ENCODE results near the gene NAT8L.

NAT8L gene

GRCh38 chr4:2062808-2063524, 3.8 kb downstream of the NAT8L start:
- in situ Hi-C loops (cut with MboI; ENCODE audit: low sequenced_read_pairs) = no loop called here

DNA sequence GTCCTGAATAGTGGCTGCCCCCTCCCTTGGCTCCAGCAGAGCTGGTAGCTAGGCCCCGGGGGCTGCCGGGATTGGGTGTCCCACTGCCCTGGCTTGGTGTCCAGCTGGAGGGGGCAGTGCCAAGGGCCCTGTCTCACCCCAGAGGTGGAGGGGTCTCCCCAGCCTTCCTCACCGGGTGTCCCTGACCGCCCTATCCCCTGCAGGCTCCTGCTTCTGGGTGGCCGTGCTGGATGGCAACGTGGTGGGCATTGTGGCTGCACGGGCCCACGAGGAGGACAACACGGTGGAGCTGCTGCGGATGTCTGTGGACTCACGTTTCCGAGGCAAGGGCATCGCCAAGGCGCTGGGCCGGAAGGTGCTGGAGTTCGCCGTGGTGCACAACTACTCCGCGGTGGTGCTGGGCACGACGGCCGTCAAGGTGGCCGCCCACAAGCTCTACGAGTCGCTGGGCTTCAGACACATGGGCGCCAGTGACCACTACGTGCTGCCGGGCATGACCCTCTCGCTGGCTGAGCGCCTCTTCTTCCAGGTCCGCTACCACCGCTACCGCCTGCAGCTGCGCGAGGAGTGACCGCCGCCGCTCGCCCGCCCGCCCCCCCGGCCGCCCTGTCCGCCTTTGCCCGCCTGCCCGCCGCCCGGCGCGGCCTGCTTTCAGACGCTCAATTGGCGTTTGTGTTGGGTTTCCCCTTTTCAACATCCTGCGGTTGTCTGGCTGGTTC, 4.6 kb downstream of the NAT8L start:
- in situ Hi-C loops (cut with MboI; ENCODE audit: low sequenced_read_pairs) = no loop called here

DNA sequence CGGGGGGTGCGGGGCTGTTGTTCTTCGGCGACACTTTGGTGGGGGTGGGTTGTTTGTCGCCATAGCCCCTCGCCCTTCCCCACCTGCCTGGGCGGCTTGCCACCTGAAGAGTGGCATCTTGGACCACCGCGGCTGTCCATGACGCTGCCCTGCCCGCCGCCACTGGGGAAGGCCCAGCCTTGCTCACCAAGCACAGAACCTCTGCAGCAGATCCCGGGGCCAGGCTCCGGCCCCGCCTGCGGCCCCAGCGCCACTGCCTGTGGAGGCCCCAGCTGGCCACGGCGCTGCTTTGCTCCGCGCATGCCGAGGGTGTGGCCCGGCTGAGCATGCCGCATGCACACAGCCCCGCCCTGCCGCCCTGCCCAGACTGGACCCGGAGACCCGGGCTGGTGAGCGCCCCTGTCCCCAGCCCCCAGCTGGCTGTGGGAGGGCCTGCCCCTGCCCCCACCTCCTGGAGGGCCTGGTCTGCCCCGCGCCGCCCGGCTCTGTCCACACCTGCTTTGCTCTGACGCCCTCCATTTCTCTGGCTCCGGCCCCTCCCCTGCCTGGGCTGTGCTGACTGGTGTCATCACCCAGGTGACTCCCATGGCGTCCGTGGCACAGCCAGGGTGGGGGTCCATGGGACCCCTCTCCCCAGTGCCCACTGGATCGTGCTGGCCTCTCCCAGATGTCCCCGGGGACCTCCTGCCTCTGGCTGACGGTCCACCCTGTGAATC, 5.3 kb downstream of the NAT8L start:
- in situ Hi-C loops (cut with MboI; ENCODE audit: low sequenced_read_pairs) = no loop called here

DNA sequence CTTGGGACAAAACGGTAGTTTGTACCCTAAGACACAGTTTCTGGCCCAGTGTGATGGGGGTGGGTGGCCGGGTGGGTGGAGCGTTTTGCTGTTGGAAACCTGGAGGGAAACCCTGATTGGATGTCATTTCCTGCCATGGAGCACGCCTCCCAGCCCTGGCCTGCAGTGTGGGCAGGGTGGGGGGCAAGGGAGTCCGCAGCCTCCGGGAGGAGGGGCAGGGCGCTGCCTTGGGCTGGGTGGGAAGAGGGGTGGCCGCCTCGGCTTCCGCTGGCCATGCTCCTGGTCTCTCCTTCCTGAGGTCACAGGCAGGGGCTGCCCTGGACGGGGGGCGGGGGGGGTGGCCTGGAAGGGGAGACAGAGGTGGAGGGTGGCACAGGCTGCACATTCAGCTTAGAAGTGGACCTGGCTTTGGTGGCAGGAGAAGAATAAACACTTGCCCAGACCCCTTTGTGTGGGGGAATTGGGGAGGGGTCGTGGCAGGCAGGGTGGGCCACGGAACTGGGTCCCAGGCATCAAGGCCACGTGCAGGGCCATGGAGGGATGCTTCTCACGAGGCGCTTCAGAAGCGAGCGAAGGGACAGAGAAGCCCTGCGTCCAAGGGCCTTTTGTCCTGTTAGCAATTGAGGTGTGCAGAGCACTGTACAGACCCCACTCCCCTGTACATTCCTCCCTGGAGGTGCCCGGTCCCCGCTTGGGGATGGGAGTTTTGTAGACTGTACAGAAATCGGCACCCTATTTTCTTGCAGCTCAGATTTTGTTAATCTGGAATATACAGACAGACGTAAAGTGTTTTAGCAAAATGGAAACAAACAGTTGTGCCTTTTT, 6.2 kb downstream of the NAT8L start:
- in situ Hi-C loops (cut with MboI; ENCODE audit: low sequenced_read_pairs) = no loop called here

- in situ Hi-C loops (cut with MboI; ENCODE audit: low sequenced_read_pairs) = no loop called here
These were observed 7.0 kb downstream of the NAT8L start for GRCh38 chr4:2066011-2066551.

- in situ Hi-C loops (cut with MboI; ENCODE audit: low sequenced_read_pairs) = no loop called here
These were observed 7.7 kb downstream of the NAT8L start for GRCh38 chr4:2066571-2067445.

- in situ Hi-C loops (cut with MboI; ENCODE audit: low sequenced_read_pairs) = no loop called here
These were observed 8.5 kb downstream of the NAT8L start for GRCh38 chr4:2067446-2068197.

- in situ Hi-C loops (cut with MboI; ENCODE audit: low sequenced_read_pairs) = no loop called here
These were observed 9.0 kb downstream of the NAT8L start for GRCh38 chr4:2068198-2068470.

DNA sequence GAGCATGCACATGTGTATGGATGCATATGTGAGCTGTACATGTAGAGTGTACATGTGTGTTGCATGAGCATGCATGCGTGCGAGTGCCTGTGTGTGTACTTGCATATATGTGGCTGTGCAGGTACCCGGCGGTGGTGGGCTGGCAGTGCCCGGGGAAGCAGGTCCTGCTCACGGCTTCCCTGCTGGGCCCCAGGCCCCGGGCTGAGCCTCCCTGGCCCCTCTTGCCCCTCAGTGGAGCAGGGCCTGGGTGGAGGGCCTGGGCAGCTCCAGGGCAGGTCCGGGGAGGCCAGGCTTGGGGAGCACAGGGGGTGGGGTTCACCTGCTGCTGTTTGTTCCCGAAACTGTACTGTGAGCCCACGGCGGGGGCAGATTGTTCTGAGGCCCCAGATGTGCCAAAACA, 9.4 kb downstream of the NAT8L start:
- in situ Hi-C loops (cut with MboI; ENCODE audit: low sequenced_read_pairs) = no loop called here

GRCh38 chr4:2069161-2069971, 10.2 kb downstream of the NAT8L start:
- in situ Hi-C loops (cut with MboI; ENCODE audit: low sequenced_read_pairs) = no loop called here

GRCh38 chr4:2069986-2070385, 10.9 kb downstream of the NAT8L start:
- in situ Hi-C loops (cut with MboI; ENCODE audit: low sequenced_read_pairs) = no loop called here

DNA sequence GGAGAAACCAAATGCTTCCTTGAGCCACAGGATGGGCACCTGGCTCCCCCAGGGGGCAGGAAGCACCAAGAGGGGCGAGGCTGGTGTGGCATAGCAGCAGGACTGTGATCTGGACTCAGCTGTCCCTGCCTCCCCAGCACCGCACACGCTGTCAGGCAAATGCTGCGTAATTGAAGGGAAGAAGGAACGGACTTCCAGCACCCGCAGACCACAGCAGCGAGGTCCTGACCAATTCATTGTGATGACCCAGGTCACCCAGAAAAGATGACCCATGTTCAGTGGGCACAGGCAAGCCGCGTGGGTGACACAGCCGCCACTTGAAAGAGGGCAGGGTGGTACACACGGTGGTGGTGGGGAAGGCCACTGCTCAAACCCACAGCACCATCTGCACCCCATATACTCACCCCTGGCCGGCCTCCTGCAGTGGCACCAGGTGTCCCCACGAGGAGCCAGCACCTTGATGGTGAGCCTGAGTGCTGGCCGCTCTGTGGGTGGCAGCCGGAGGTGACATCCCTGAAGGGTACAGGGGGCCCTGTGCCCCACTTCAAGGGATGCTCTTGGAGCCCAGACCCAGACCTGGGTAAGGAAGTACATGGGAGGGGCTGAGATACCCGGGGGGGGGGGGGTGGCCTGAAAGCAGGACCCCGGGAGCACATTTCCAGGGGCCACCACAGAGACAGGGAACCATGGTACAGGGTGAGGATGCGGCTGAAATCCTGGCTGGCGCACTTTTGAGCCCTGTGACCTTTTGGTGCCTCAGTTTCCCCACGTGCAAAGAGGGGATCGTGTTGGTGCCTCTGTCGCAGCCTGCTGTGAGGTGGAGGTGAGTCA, 11.5 kb downstream of the NAT8L start:
- in situ Hi-C loops (cut with MboI; ENCODE audit: low sequenced_read_pairs) = no loop called here

- in situ Hi-C loops (cut with MboI; ENCODE audit: low sequenced_read_pairs) = no loop called here
These were observed 12.3 kb downstream of the NAT8L start for GRCh38 chr4:2071252-2071911.

- in situ Hi-C loops (cut with MboI; ENCODE audit: low sequenced_read_pairs) = no loop called here
These were observed 13.1 kb downstream of the NAT8L start for GRCh38 chr4:2071912-2072867.

GRCh38 chr4:2072971-2073807, 14.1 kb downstream of the NAT8L start:
- in situ Hi-C loops (cut with MboI; ENCODE audit: low sequenced_read_pairs) = no loop called here

All from hTERT RPE-1 (cell line).